ENCODE results near the gene NALCN. TPM values are rescaled to one million over a fixed set of nuclear protein-coding genes. Genes with fewer than 3 reads are reported as not detected.

The NALCN gene
- total and polyA plus RNA-seq, 4 donors: 0.09 to 0.92 (median 0.18) TPM

DNA sequence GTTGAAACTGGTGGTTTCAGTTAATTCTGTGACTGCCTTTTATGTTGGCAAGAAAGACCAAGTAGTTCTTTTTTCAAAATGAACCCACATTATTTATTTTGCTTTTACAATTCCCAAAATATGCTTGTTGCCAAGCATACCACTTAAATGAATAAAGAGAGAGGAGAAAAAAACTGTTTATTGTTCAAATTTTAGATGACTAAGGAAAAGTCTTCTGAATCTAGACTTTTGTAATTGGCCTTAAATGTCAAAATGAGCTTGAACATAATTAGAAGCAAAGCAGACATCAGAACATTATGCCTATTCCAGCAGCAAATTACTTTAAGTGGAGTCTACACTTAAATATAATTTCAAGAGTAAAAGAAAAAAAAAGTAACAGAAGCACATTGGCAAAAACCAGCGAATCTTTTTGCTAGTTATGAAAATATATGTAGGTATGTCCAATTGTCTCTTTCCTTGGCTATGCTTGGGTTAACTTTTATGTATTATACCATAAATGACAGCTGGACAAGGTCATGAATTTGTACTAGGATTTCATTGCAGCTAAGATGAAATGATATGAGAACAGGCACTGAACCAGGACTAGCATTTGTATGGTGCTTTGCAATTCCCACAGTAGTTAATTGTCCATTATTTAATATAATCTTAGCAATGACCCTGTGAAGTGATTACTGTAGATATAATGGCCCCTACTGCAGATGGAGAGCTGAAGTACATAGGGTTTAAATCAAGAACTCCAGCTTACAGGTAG lies 211.9 kb downstream of the NALCN start:
- 30% methylated on average over 1 of the region's 1 CpG for whole genome bisulfite sequencing
- H3K9ac ChIP-seq (ENCODE audit: low read depth in 1 of 2, low read length in 2 of 2): no peak overlapping the region
- no peak overlapping the region for H3K27ac ChIP-seq (ENCODE audit: low read depth in 1 of 2, low read length in 2 of 2)
- TF ChIP-seq, protein P1, sequence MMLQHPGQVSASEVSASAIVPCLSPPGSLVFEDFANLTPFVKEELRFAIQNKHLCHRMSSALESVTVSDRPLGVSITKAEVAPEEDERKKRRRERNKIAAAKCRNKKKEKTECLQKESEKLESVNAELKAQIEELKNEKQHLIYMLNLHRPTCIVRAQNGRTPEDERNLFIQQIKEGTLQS (IDR thresholded peaks at IDR 0.05): no peak
- TF ChIP-seq, protein P2, sequence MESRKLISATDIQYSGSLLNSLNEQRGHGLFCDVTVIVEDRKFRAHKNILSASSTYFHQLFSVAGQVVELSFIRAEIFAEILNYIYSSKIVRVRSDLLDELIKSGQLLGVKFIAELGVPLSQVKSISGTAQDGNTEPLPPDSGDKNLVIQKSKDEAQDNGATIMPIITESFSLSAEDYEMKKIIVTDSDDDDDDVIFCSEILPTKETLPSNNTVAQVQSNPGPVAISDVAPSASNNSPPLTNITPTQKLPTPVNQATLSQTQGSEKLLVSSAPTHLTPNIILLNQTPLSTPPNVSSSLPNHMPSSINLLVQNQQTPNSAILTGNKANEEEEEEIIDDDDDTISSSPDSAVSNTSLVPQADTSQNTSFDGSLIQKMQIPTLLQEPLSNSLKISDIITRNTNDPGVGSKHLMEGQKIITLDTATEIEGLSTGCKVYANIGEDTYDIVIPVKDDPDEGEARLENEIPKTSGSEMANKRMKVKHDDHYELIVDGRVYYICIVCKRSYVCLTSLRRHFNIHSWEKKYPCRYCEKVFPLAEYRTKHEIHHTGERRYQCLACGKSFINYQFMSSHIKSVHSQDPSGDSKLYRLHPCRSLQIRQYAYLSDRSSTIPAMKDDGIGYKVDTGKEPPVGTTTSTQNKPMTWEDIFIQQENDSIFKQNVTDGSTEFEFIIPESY (IDR thresholded peaks at IDR 0.05): no peak
- TF ChIP-seq RAD21 (IDR thresholded peaks at IDR 0.05) (no peak), REST (IDR thresholded peaks at IDR 0.05) (no peak), NR2F2 (IDR thresholded peaks at IDR 0.05) (no peak), FOXA1 (IDR thresholded peaks at IDR 0.05) (no peak), EGR1 (IDR thresholded peaks at IDR 0.05; ENCODE audit: low read depth in 2 of 2) (no peak), FOXA2 (IDR thresholded peaks at IDR 0.05) (no peak), HNF4A (conservative IDR thresholded peaks at IDR 0.05) (no peak), RXRA (IDR thresholded peaks at IDR 0.05) (no peak), SP1 (IDR thresholded peaks at IDR 0.05) (no peak), GABPA (IDR thresholded peaks at IDR 0.05 in 1 of 2, conservative IDR thresholded peaks at IDR 0.05 in 1 of 2) (no peak), YY1 (IDR thresholded peaks at IDR 0.05) (no peak), CTCF (IDR thresholded peaks at IDR 0.05; ENCODE audit: low read depth, low read length, missing input control) (no peak), TAF1 (conservative IDR thresholded peaks at IDR 0.05) (no peak), JUND (IDR thresholded peaks at IDR 0.05) (no peak), HNF4G (IDR thresholded peaks at IDR 0.05) (no peak)
- TF ChIP-seq, protein P3, sequence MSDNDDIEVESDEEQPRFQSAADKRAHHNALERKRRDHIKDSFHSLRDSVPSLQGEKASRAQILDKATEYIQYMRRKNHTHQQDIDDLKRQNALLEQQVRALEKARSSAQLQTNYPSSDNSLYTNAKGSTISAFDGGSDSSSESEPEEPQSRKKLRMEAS (IDR thresholded peaks at IDR 0.05): no peak
- peaks cover 0 to 3% (median 0%) of the 10 kb centered on the region in 4 donors for H3K27me3 ChIP-seq (ENCODE audit: control insufficient read depth in 4 of 4, insufficient read depth in 4 of 4, low read length in 3 of 4)
- no peaks in the 10 kb centered on the region for H3K4me1 ChIP-seq (ENCODE audit: control insufficient read depth in 4 of 4, insufficient read depth in 4 of 4, low read length in 3 of 4)
- no peak for DNase-seq (ENCODE audit: low spot score)
- H3K4me3 ChIP-seq (ENCODE audit: low read depth in 1 of 3, low read length in 3 of 3): no peak overlapping the region
- no peaks in the 10 kb centered on the region for H3K36me3 ChIP-seq (ENCODE audit: control insufficient read depth in 4 of 4, insufficient read depth in 3 of 4, low read depth in 1 of 4, low read length in 3 of 4)
- H3K9me3 ChIP-seq (ENCODE audit: control insufficient read depth in 4 of 4, low read length in 3 of 4): no peaks in the 10 kb centered on the region

Data from liver (tissue), 9 donors.